Measurements from ENCODE around the gene WBP1.

- no peak for TF ChIP-seq POLR2A (IDR thresholded peaks at IDR 0.05; ENCODE audit: low read depth)
- TF ChIP-seq CTCF (IDR thresholded peaks at IDR 0.05), result no peak
Measured at GRCh38 chr2:74447230-74447999, 10.8 kb upstream of the WBP1 start.

Measured in esophagus muscularis mucosa (tissue), 3 donors.